Hematopoietic multipotent progenitor cell treated with erythropoietin and hydrocortisone succinate and interleukin-3 and kit ligand, for 6 days (in vitro differentiated cells): Measurements from ENCODE around the gene SEC16A.

Experiments used
- DNase-seq: peaks from one replicate; pipeline ENCODE4 v3.0.0-alpha.2; 2015

SEC16A gene

GRCh38 chr9:136517012-136517743 lies 34.3 kb upstream of the SEC16A start:
- no peak for DNase-seq

- no peak for DNase-seq
Observed at GRCh38 chr9:136516191-136516654, 33.4 kb upstream of the SEC16A start.

GRCh38 chr9:136515276-136515675 lies 32.4 kb upstream of the SEC16A start:
- DNase-seq = no peak

DNA sequence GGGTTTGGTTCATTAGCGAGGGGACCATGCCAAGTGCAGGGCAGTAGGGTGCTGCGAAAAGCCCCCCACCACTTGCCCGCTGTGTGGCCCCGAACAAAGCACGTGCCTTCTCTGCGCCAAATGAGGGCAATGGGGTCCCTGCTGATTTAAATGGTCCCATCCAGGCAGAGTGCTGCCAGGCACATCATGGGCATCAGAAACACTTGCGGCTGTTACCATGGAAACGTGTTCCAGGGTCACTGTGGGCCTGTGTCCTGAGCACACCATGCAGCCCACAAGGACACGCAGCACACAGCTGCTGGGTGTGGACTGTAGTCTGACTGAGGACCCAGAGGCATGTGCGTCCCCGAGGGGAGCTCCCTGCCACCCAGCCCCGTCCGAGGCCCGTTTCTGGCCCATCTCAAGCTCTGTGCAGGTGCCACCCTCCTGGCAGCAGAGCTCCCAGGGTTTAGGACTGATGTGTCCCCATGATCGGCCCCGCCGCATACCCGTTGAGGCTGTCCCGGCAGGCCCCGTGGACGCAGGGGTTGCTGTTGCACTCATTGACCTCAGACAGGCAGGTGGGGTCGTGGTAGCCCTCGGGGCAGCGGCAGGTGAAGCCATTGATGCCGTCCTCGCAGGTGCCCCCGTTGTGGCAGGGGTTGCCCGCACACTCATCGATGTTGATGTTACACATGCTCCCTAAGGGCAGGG lies 31.3 kb upstream of the SEC16A start:
- DNase-seq = peak; percentile 19

- no peak for DNase-seq
Observed at GRCh38 chr9:136513191-136513590, 30.4 kb upstream of the SEC16A start.

DNA sequence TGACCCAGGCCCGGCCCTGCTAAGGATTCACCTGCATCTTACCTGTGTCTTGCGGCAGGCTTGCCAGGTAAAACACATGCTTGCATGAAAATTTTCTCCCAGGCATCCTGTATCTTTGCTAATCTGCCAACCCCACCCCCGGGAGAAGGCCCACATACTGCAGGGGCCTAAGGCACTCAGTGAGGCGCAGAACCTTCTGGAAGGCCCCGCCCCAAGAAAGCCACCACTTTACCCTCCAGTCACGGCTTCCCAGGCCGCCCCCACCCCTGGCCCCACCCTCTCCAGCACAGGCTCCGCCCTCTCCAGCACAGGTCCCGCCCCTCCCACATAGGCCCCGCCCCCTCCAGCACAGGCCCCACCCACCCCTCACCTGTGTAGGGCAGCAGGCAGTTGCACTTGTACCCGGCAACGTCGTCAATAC lies 29.8 kb upstream of the SEC16A start:
- DNase-seq = peak; percentile 45

DNA sequence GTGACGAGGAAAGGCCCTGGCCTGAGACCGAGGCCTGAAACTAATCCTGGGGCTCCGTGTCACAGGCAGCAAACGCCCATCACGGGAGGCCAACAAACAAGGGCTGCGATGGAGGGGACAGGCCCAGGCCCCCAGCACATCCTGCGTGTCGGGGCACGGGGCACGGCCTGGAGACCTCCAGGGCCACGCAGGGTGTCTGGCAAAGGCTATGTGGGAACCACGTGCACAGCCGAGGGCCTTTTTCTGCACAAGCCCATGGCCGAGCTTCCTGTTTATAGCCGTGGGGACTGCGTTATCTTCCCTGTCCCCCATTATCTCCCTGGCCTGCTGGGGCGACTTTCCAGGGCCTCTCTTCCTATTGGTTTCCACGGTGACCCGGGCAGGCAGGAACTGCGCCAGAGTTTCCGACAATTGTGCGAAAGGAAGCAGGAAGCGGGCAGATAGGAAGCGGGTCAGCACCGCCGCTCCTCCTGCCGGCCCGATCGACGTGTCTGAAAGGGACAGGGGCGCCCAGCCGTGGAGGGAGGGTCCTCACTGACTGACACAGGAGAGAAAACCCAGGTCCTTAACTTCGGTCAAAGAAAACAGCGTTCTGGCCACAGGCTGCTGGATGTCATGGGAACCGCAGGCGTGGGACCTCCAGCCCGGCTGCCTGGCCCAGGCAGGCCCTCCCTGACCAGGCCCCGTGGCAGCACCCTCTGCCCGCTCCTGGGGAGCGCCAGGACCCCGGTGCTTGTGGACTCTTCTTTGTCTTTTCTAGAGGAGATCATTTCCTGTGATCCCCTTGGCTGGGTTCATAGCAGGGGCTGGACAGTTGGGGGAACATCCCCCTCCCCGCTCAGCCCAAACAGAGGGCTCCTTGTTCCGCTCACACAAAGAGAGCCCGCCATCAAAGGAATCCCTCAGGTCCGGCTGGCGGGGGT lies 29.1 kb upstream of the SEC16A start:
- peak; percentile 30 for DNase-seq

DNA sequence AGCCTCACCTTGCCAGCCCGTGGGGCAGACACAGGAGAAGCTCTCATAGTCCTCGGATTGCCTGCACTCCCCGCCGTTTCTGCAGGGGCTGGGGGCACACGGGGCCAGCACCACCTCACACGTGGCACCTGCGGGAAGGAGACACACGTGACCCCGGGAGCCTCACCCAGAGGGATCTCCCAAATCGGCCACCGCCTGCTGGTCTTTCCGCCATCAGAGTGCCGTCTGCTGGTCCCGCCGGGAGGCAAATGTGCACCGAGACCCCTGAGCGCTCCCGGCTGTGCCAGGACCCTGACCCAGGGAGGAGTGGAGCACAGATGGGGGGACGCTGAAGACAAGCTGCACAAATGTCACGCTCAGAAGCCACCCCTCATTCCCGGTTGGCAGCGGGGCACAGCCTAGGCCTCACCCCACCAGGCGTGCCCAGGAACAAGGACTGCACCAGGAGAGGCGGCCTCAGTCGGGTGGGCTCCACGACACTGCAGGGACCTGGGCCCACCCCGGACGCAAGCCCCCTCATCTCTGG lies 28.4 kb upstream of the SEC16A start:
- no peak for DNase-seq

DNA sequence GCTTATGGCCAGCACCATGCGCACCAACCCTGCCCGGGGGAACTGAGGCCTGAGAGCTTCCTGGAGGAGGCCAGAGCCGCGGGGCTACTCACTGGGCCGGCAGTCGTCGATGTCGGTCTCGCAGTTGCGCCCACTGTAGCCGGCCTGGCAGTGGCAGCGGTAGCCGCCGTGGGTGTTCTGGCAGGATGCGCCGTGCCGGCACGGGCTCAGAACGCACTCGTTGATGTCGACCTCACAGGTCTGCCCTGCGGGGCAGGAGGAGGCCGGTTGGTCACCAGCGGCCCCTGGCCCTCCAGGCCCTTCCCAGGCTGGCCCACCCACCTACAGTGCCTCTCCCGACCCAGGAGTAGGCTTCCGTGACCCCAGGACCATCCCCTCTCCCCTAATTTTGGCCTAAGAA lies 27.7 kb upstream of the SEC16A start:
- no peak for DNase-seq

DNA sequence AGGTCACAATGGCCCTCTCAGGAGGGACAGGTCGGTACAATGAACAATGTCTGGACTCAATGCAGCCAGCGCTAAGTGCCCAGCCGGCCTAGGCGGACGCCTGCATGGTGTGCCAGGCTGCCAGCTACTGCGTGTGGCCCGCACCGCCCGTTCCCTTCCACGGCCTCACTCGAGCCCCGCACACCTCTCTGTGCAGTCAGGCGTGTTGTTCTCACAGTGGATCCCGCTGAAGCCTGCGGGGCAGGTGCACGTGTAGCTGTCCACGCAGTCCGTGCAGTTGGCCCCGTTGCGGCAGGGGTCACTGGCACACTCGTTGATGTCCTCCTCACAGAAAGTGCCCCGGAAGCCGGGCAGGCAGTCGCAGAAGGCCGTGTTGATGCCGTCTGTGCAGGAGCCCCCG lies 26.7 kb upstream of the SEC16A start:
- no peak for DNase-seq

GRCh38 chr9:136508729-136509500 lies 26.1 kb upstream of the SEC16A start:
- no peak for DNase-seq

GRCh38 chr9:136507992-136508375 lies 25.1 kb upstream of the SEC16A start:
- DNase-seq = no peak

DNA sequence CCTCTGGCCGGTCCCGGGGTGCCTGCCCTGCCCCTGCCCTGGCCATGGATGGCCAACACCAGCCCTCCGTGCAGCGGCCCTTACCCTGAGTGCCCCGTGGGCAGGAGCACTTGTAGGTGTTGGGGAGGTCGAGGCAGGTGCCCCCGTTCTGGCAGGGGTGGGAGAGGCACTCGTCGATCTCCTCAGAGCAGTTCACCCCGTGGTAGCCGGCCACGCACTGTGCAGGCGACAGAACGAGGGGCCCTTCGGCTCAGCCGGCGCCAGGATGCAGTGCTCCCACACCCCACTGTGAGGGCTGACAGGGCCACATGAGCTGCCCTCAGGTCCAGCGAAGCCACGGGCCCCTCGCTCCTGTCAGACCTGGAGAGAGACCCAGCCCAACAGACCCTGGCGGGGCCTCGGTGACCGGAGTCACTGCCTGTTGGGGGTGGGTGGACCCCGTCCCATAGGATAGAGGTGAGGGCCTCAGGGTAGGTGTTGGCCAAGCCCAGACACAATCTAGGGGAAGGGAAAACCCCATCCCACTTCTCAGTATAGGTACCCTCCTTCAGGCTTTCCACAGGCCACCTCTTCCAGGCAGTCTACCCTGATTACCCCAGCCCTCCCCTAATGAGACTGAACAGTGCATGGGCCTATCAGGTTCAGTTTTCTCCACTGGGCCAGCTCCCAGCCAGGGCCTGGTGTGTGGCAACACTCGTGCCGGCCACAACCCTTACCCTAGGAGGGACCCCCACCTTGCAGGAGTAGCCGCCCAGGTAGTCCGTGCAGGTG lies 24.6 kb upstream of the SEC16A start:
- DNase-seq = no peak

- DNase-seq = no peak
Observed at GRCh38 chr9:136506425-136506824, 23.6 kb upstream of the SEC16A start.

DNA sequence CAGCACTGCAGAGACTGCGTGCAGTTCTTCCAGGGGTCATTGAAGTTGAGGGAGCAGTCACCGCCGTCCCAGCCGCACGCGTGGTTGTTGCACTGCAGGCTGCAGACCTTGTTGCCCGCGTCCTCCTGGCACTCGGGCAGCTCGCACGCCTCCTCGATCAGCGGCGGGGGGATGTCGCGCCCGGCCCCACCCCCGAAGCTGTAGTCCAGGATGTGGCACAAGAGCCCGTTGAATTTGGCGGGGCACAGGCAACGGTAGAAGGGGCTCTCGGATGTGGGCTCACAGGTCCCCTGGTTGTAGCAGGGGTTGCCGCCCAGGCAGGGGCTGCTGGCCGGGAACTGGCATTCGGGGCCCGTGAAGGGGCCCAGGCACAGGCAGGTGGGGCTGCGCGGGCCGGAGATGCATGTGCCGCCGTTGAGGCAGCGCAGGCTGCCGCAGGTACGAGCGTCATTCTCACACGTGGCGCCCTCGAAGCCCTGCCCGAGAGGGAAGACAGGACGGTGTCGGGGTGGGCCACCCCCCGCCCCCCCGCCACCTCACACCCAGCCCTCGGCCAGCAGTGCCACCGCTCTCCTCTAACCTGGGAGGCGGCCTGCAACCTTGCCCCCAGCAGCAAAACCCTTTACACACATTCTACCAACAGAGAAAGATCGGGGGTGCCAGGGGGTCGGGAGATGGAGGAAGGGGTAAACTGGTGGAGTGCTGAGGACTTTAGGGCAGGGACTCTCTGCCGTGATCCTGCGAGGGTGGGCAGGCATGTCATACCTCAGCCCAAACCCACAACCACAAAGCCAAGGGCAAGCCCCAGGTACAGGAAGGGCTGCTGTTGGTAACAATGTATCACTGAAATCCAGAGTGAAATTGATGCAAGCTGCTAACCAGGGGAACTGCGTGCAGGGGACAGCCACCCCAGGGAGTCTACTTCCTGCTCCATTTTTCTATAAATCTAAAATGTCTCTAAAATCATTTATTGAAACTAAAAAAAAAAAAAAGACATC lies 22.9 kb upstream of the SEC16A start:
- no peak for DNase-seq

DNA sequence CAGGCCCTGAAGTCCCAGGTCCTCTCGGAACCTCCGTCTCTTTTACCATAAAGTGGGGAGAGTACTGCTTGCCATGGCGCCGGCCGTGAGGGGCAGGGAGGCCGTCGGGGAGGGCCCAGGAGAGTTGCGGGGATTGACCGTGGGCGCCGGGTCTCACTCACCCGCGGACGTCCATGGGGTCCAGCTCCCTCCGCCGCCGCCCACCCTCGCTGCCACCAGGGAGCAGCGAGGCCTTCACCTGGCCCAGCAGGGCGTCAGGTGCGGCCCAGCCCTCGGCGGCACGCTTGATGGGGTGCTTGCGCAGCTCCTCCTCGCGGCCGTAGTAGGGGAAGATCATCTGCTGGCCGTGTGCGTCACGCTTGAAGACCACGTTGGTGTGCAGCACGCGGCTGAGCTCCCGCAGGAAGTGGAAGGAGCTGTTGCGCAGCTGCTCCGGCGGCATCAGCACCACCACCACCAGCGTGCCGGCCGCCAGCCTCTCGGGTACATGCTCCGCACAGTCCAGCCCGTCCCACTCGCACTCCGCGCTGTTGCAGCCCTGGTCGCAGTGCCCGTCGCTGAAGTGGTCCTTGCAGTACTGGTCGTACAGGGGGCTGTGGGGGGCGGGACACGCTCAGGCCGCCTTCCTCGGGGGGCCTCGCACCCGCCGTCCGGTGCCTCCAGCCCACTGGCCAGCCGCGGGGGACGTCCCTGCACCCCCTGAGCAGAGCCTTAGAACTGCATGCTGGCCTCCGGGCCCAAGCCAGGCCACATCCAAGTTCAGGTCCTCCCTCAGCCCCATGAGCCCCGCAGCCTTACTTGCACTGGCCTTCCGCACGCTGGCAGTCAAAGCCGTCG lies 21.9 kb upstream of the SEC16A start:
- DNase-seq = no peak

- DNase-seq = no peak
Observed at GRCh38 chr9:136502940-136503550, 20.2 kb upstream of the SEC16A start.

GRCh38 chr9:136502196-136502595 lies 19.4 kb upstream of the SEC16A start:
- no peak for DNase-seq

GRCh38 chr9:136501686-136502085 lies 18.8 kb upstream of the SEC16A start:
- DNase-seq = no peak
